ENCODE data around the gene NUCKS1. TPM values are rescaled to one million over a fixed set of nuclear protein-coding genes. Genes with fewer than 3 reads are reported as not detected.

NUCKS1 gene
- total RNA-seq, 4 donors from 2014 or later, result 48.7 to 73.0 (median 60.3) TPM

GRCh38 chr1:205664399-205665017 is 85.5 kb downstream of the NUCKS1 start:
- DNase-seq (ENCODE audit: low spot score in 2 of 2), result no peak
- H3K4me1 ChIP-seq, result peaks cover 36% of the 10 kb centered on the region
- H3K27ac ChIP-seq, result no peak overlapping the region

GRCh38 chr1:205663286-205663936 is 86.6 kb downstream of the NUCKS1 start:
- H3K36me3 ChIP-seq, result no peaks in the 10 kb centered on the region
- no peak for DNase-seq (ENCODE audit: low spot score in 2 of 2)
- no peak overlapping the region for H3K27ac ChIP-seq
- H3K4me3 ChIP-seq, result no peak overlapping the region
- no peaks in the 10 kb centered on the region for H3K27me3 ChIP-seq
- peaks cover 34% of the 10 kb centered on the region for H3K4me1 ChIP-seq
- WGBS, result 91% methylated on average over 18 of the region's 18 CpGs
- no peaks in the 10 kb centered on the region for H3K9me3 ChIP-seq
- TF ChIP-seq POLR2AphosphoS5 (IDR thresholded peaks at IDR 0.05), result no peak
- TF ChIP-seq CTCF (IDR thresholded peaks at IDR 0.05), result no peak
- no peak for TF ChIP-seq EP300 (IDR thresholded peaks at IDR 0.05)
- TF ChIP-seq POLR2A (IDR thresholded peaks at IDR 0.05), result no peak

More at GRCh38 chr1:205664399-205665017, 85.5 kb downstream of the NUCKS1 start:
- H3K27me3 ChIP-seq, result no peaks in the 10 kb centered on the region
- TF ChIP-seq CTCF (IDR thresholded peaks at IDR 0.05), result no peak
- TF ChIP-seq POLR2AphosphoS5 (IDR thresholded peaks at IDR 0.05), result no peak
- no peak for TF ChIP-seq EP300 (IDR thresholded peaks at IDR 0.05)
- TF ChIP-seq POLR2A (IDR thresholded peaks at IDR 0.05), result no peak
- no peaks in the 10 kb centered on the region for H3K36me3 ChIP-seq
- 72% methylated on average over 9 of the region's 19 CpGs for WGBS
- no peak overlapping the region for H3K4me3 ChIP-seq
- H3K9me3 ChIP-seq, result no peaks in the 10 kb centered on the region

Other genes with a start within 250 kb of the NUCKS1 start
- gene CDK18, start 245.5 kb downstream of the NUCKS1 start, total RNA-seq, result 1 to 10 TPM; 2.7 to 9.7 (median 4.7) TPM
- 10 to 100 TPM; 30.9 to 52.6 (median 43.8) TPM for gene ELK4, start 118.2 kb downstream of the NUCKS1 start, total RNA-seq
- 1 to 10 TPM; 1.4 to 3.3 (median 2.2) TPM for gene SLC45A3, start 69.7 kb downstream of the NUCKS1 start, total RNA-seq
- 10 to 100 TPM in 2 of 4 donors, 1 to 10 TPM in 2; 9.7 to 15.4 (median 12.1) TPM for gene RAB29, start 25.3 kb upstream of the NUCKS1 start, total RNA-seq
- 10 to 100 TPM; 14.6 to 20.8 (median 16.7) TPM for gene SLC41A1, start 63.0 kb upstream of the NUCKS1 start, total RNA-seq
- gene PM20D1, start 100.0 kb upstream of the NUCKS1 start, total RNA-seq, result 10 to 100 TPM; 33.0 to 77.4 (median 57.8) TPM
- gene SLC26A9, start 193.3 kb upstream of the NUCKS1 start, total RNA-seq, result 1 to 10 TPM; 5.7 to 7.2 (median 6.6) TPM